Activated naive CD8-positive, alpha-beta T cell treated with anti-CD3 and anti-CD28 coated beads, Interleukin-2, amount 50 U/mL, for 24 hours (primary cell): ENCODE measurements around the gene RAPH1.
"Not testable (repeated sequence)": the region's sequence is repeated elsewhere in the genome, so short reads cannot be mapped to it uniquely, and the experiment has no call there.

Source experiments
- ATAC-seq: fragments of 150-1000 bp; cut with Tn5 transposase; one replicate; pipeline ENCODE4 v1.10.0; 2021
- DNase-seq: peaks from one replicate; pipeline ENCODE4 v3.0.0; 2021
- H3K27ac Mint-ChIP-seq: one replicate; pipeline ENCODE4 v1.8.0; 2021; ENCODE audit warnings: mild to moderate bottlenecking, mixed read lengths
- H3K27me3 Mint-ChIP-seq: one replicate; pipeline ENCODE4 v1.8.0; 2021; ENCODE audit warnings: mixed read lengths
- H3K36me3 Mint-ChIP-seq: one replicate; pipeline ENCODE4 v1.8.0; 2021; ENCODE audit warnings: low read depth, mixed read lengths
- H3K4me1 Mint-ChIP-seq: one replicate; pipeline ENCODE4 v1.8.0; 2021; ENCODE audit warnings: mixed read lengths
- H3K4me3 Mint-ChIP-seq: one replicate; pipeline ENCODE4 v1.8.0; 2021; ENCODE audit warnings: mild to moderate bottlenecking, moderate library complexity, mixed read lengths
- H3K9me3 Mint-ChIP-seq: one replicate; pipeline ENCODE4 v1.8.0; 2021; ENCODE audit warnings: mixed read lengths

Gene RAPH1

DNA sequence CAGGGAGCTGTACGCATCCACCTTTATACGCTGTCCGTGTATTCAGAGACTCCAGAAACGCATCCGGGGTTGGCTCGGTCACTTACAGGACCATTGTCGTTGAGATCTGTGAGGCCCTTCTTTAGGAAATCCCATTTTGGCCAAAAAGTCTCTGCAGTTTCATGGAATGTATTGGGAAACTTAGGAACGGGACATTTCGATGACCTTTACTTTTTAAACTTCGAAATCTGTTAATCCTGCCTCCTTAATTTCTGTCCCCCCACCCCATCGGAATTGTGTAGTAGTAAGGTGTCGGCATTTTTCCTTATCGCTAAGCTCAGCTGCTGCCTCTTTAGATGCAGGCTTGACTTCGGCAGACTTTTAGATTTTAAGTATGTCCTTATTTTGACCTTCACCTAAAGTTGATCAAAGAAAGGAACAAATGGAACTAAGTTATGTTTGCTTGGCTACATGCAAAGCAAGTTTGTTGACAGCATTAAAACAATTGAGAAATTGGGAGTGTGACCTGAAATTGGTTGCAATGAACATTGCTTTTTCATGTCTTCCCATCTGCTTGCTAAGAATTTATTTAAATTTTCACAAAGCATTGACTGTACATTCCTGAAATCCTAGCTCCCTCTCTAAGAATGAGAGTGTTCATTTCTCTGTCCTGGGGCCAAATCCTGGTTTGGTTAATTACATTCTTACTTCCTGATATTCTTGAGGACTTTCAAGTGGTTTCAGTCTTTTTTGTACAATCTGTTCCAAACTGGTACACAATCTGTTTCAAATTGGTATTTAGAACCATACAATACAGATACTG, 884 bp upstream of the RAPH1 start:
- Mint-ChIP-seq H3K27ac (peak overlapping the region; percentile 77), H3K4me3 (peak overlapping the region; percentile 79), H3K4me1 (peaks cover 34% of the 10 kb centered on the region), H3K27me3 (peaks cover 49% of the 10 kb centered on the region), H3K36me3 (peaks cover 7% of the 10 kb centered on the region), H3K9me3 (peaks cover 23% of the 10 kb centered on the region)
- DNase-seq (no peak), ATAC-seq (no peak)

DNA sequence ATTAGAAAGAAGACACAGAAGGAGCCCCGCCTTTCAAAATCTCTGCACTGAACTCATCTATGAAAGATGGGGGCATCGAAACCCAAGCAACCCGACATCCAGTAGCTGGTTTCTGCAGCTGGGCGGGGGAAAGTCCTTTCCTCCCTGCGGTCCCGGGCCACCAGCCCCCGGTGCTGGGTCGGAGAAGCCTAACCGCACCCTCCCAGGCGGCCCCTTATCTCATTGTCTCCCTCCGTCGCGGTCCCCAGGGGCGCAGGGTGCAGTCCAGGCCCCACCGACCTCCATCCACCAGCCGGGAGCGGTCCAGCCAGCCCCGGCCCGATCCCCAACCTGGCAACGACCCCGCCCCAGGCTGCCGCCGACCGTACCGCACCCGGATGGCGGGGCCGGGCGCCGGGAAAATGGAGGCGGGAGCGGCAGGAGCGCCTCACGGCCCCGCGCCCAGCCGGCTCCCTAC, 452 bp downstream of the RAPH1 start:
- Mint-ChIP-seq H3K36me3 (peaks cover 7% of the 10 kb centered on the region), H3K27ac (no peak overlapping the region), H3K4me3 (peak overlapping the region; percentile 60), H3K27me3 (peaks cover 57% of the 10 kb centered on the region), H3K9me3 (peaks cover 23% of the 10 kb centered on the region), H3K4me1 (peaks cover 34% of the 10 kb centered on the region)
- ATAC-seq (peak; percentile 31), DNase-seq (peak; percentile 51)

- Mint-ChIP-seq H3K36me3 (peaks cover 7% of the 10 kb centered on the region), H3K27me3 (peaks cover 58% of the 10 kb centered on the region), H3K9me3 (peaks cover 21% of the 10 kb centered on the region), H3K27ac (no peak overlapping the region), H3K4me1 (peaks cover 34% of the 10 kb centered on the region), H3K4me3 (peak overlapping the region; percentile 60)
- DNase-seq (no peak), ATAC-seq (peak; percentile 48)
Measured at GRCh38 chr2:203533676-203534591, 1.2 kb downstream of the RAPH1 start.

DNA sequence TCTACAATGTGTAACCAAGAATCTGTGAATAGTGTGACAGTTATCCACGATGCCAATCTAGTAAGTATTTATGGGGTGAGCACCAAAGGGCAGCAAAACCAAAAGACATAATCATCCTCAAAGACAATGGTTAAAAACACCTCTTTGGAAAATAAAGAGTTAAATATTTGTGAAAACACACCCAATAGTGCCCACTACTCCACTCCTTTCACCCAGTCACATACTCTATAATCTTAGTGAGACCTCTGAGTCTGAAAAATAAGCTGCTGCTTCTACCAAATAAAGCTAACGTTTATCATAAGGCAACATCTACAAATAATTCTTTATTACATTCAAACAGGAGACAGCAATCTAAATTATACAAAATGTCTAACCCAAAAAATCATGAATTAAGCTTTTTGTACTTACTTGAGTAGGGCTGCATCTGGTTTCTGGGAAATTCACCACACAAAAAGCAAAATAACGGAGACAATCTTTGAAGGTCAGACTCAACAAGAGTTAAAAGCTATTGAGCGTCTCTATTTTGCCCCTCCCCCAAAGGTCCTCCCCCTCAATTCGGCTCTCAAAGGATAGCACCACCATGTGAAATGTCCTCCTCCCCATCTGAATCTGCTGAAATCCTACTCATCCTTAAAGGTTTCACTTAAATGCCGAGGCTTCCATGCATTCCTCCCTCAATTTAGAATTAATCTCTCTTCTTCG, 2.0 kb downstream of the RAPH1 start:
- peaks cover 3% of the 10 kb centered on the region for H3K36me3 Mint-ChIP-seq
- DNase-seq (no peak), ATAC-seq (no peak)
- H3K27ac Mint-ChIP-seq = no peak overlapping the region
- peaks cover 28% of the 10 kb centered on the region for H3K4me1 Mint-ChIP-seq
- H3K27me3 Mint-ChIP-seq = peaks cover 52% of the 10 kb centered on the region
- H3K4me3 Mint-ChIP-seq = peak overlapping the region; percentile 60
- peaks cover 13% of the 10 kb centered on the region for H3K9me3 Mint-ChIP-seq

DNA sequence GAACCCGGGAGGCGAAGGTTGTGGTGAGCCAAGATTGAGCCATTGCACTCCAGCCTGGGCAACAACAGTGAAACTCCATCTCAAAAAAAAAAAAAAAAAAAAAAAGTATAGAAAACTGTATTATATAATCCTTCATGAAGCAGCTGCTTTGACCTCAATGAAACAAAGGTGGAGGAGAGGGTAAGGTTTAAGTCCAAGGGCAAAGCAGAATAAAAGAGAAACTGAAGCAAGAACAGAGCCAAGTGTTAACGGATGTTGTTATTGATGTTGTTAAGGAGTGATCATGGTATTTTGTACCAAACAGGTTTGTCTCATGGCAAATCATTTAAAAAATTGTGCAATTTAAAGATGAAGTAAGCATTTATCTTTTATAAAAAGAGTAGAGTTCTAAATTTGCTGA, 7.4 kb downstream of the RAPH1 start:
- ATAC-seq = no peak
- Mint-ChIP-seq H3K36me3 (no peaks in the 10 kb centered on the region), H3K27ac (no peak overlapping the region), H3K9me3 (no peaks in the 10 kb centered on the region), H3K4me1 (peaks cover under 1% of the 10 kb centered on the region), H3K27me3 (peaks cover 26% of the 10 kb centered on the region), H3K4me3 (no peak overlapping the region)
- DNase-seq = no peak

- not testable (repeated sequence) for DNase-seq, H3K27ac Mint-ChIP-seq, H3K36me3 Mint-ChIP-seq, H3K4me1 Mint-ChIP-seq, H3K4me3 Mint-ChIP-seq, H3K27me3 Mint-ChIP-seq, ATAC-seq, H3K9me3 Mint-ChIP-seq
Measured at GRCh38 chr2:203513268-203513667, 21.8 kb downstream of the RAPH1 start.

DNA sequence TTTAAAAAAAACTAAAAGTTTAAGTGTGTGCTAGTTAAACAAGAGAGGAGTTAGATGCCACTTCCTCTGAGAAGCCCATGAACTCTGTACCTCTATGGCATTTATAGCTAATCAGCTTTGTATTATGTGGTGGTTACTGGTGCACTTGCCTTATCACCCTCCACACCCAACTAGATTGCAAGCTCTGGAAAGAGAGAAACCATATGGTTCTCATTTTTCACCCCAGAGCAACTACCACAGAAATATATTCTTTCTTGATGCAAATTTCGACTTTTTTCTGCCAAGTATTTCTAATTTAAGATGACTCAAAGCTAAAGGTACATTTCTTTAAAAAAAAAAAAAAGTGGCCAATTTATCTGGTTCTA, 24.2 kb downstream of the RAPH1 start:
- H3K4me3 Mint-ChIP-seq = no peak overlapping the region
- H3K27me3 Mint-ChIP-seq = peaks cover 2% of the 10 kb centered on the region
- ATAC-seq (no peak), DNase-seq (no peak)
- H3K27ac Mint-ChIP-seq = no peak overlapping the region
- H3K36me3 Mint-ChIP-seq = no peaks in the 10 kb centered on the region
- H3K4me1 Mint-ChIP-seq = no peaks in the 10 kb centered on the region
- no peaks in the 10 kb centered on the region for H3K9me3 Mint-ChIP-seq

DNA sequence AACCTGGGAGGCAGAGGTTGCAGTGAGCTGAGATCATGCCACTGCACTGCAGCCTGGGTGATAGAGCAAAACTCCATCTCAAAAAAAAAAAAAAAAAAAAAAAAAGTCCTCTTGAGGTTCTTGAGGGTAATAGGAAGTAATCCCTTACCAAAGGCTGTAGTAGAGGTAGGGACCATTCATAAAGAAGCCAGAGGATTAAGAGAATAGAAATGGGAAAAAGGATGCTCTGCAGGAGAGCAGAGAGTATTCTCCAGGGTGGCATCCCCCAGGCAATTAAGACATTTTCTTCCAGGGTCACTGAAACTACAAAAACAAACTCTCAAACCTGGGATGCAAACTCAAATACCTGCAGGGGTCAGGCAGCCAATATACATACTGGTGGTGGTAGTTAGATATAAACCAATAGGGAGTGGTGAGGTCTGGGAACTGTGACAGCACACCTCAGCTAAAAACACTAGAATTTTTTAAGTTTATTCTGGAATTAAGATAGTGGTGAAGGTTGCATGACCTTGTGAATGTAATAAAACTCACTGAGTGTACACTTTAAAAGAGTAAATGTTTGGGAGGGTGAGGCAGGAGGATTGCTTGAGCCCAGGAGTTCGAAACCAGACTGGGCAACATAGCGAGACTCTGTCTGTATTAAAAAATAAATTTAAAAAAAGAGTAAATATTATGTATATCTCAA, 24.7 kb downstream of the RAPH1 start:
- no peak for DNase-seq
- Mint-ChIP-seq H3K9me3 (no peaks in the 10 kb centered on the region), H3K4me1 (no peaks in the 10 kb centered on the region), H3K36me3 (no peaks in the 10 kb centered on the region), H3K27me3 (peaks cover 2% of the 10 kb centered on the region), H3K27ac (no peak overlapping the region), H3K4me3 (no peak overlapping the region)
- ATAC-seq = no peak

DNA sequence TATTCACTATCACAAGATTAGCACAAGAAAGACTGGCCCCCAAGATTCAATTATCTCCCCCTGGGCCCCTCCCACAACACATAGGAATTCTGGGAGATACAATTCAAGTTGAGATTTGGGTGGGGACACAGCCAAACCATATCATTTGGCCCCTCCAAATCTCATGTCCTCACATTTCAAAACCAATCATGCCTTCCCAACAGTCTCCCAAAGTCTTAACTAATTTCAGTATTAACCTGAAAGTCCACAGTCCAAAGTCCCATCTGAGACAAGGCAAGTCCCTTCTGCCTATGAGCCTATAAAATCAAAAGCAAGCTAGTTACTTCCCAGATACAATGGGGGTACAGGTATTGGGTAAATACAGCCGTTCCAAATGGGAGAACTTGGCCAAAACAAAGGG, 31.6 kb downstream of the RAPH1 start:
- not testable (repeated sequence) for DNase-seq, H3K4me3 Mint-ChIP-seq, H3K27me3 Mint-ChIP-seq, ATAC-seq, H3K36me3 Mint-ChIP-seq, H3K27ac Mint-ChIP-seq, H3K9me3 Mint-ChIP-seq
- H3K4me1 Mint-ChIP-seq = peaks cover 11% of the 10 kb centered on the region

- peaks cover 5% of the 10 kb centered on the region for H3K36me3 Mint-ChIP-seq
- H3K27ac Mint-ChIP-seq = no peak overlapping the region
- H3K4me1 Mint-ChIP-seq = peaks cover 18% of the 10 kb centered on the region
- no peak overlapping the region for H3K4me3 Mint-ChIP-seq
- H3K9me3 Mint-ChIP-seq = peaks cover 7% of the 10 kb centered on the region
- DNase-seq (no peak), ATAC-seq (no peak)
- H3K27me3 Mint-ChIP-seq = no peaks in the 10 kb centered on the region
Measured at GRCh38 chr2:203501873-203502272, 33.2 kb downstream of the RAPH1 start.

- H3K27me3 Mint-ChIP-seq = no peaks in the 10 kb centered on the region
- ATAC-seq = no peak
- H3K9me3 Mint-ChIP-seq = peaks cover 7% of the 10 kb centered on the region
- no peak overlapping the region for H3K4me3 Mint-ChIP-seq
- peaks cover 5% of the 10 kb centered on the region for H3K36me3 Mint-ChIP-seq
- peaks cover 18% of the 10 kb centered on the region for H3K4me1 Mint-ChIP-seq
- no peak overlapping the region for H3K27ac Mint-ChIP-seq
- DNase-seq = no peak
Measured at GRCh38 chr2:203500951-203501350, 34.1 kb downstream of the RAPH1 start.

GRCh38 chr2:203500297-203500696, 34.8 kb downstream of the RAPH1 start:
- Mint-ChIP-seq H3K27ac (no peak overlapping the region), H3K36me3 (peaks cover 5% of the 10 kb centered on the region), H3K4me1 (peaks cover 18% of the 10 kb centered on the region), H3K4me3 (no peak overlapping the region), H3K27me3 (no peaks in the 10 kb centered on the region), H3K9me3 (peaks cover 7% of the 10 kb centered on the region)
- DNase-seq (no peak), ATAC-seq (no peak)

DNA sequence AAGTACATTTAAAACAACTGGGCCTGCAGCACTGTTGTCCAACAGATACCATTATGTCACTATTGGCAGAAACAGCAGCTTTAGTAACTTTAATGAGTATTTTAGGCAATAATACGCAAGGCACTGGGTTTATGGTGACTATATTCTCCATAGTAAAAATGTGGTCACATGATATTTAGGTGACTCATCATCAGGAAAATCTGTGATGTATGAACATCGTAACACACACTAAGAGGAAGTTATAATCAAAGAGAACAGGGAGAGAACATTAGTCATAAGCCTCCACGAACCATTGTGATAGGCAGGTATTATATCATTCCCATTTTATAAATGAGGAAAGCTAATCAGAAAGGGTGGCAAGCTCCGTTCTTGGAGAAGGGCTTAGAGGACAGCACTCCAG, 36.9 kb downstream of the RAPH1 start:
- Mint-ChIP-seq H3K27ac (no peak overlapping the region), H3K9me3 (no peaks in the 10 kb centered on the region), H3K4me1 (peaks cover 21% of the 10 kb centered on the region), H3K27me3 (no peaks in the 10 kb centered on the region), H3K36me3 (no peaks in the 10 kb centered on the region), H3K4me3 (no peak overlapping the region)
- no peak for DNase-seq
- ATAC-seq = peak; percentile 79

DNA sequence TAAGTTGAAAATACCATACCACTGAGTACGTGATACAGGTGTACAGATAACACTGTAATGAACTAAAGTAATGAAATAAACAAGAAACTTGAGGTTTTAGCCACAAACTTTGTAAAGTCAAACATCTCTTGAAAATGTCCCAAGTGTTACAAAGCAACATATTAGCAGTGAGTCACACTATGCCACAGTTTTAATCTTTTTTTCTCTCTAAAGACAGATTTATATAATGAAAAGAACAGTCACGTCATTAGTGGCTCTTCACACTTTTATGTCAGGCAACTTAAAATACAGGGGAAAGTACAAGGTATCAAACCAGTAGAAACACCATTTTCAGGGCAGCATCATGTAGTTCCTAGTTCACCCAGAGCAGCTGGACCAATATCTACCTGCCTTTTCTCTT, 42.1 kb downstream of the RAPH1 start:
- DNase-seq (no peak), ATAC-seq (peak; percentile 49)
- Mint-ChIP-seq H3K9me3 (no peaks in the 10 kb centered on the region), H3K36me3 (no peaks in the 10 kb centered on the region), H3K4me1 (peaks cover 15% of the 10 kb centered on the region), H3K27ac (no peak overlapping the region), H3K4me3 (no peak overlapping the region), H3K27me3 (no peaks in the 10 kb centered on the region)
